HEK293 (cell line): ENCODE data around the gene SP2.

ENCODE experiments used
- ATF2 ChIP-seq: fragments of 450-650 bp; formaldehyde crosslinking; IDR thresholded peaks from 2 replicates; pipeline ENCODE4 v1.5.1; 2016; ENCODE audit warnings: missing biosample characterization, missing genetic modification characterization, low read depth
- CTCF ChIP-seq: fragments of 450-650 bp; formaldehyde crosslinking; IDR thresholded peaks from 2 replicates; pipeline ENCODE4 v1.5.1; 2016; ENCODE audit warnings: missing biosample characterization, missing genetic modification characterization
- ZNF157 ChIP-seq: fragments of 450-650 bp; formaldehyde crosslinking; IDR thresholded peaks from 2 replicates; pipeline ENCODE4 v1.5.1; 2016; ENCODE audit warnings: missing biosample characterization, missing genetic modification characterization
- ZNF510 ChIP-seq: fragments of 450-650 bp; formaldehyde crosslinking; IDR thresholded peaks from 2 replicates; pipeline ENCODE4 v1.5.1; 2018; ENCODE audit warnings: mild to moderate bottlenecking, missing genetic modification characterization, missing biosample characterization; ENCODE audit not compliant: insufficient replicate concordance
- ZNF560 ChIP-seq: fragments of 450-650 bp; formaldehyde crosslinking; IDR thresholded peaks from 2 replicates; pipeline ENCODE4 v1.5.1; 2017; ENCODE audit warnings: missing biosample characterization, missing genetic modification characterization, borderline replicate concordance
- ZNF76 ChIP-seq: fragments of 450-650 bp; formaldehyde crosslinking; IDR thresholded peaks from 2 replicates; pipeline ENCODE4; 2016; ENCODE audit warnings: low read depth, missing biosample characterization, missing genetic modification characterization, borderline replicate concordance
- ZNF830 ChIP-seq: fragments of 450-650 bp; IDR thresholded peaks from 2 replicates; pipeline ENCODE4 v1.5.0; 2018; ENCODE audit warnings: missing biosample characterization, missing genetic modification characterization, low read depth, mild to moderate bottlenecking, moderate library complexity
- ZNF837 ChIP-seq: fragments of 450-650 bp; formaldehyde crosslinking; IDR thresholded peaks from 2 replicates; pipeline ENCODE4 v1.5.1; 2016; ENCODE audit warnings: missing biosample characterization, missing genetic modification characterization
- TF ChIP-seq, protein P1 (sequence below): fragments of 450-650 bp; formaldehyde crosslinking; IDR thresholded peaks from 2 replicates; pipeline ENCODE4 v1.5.1; 2017; ENCODE audit warnings: missing biosample characterization, missing genetic modification characterization
- TF ChIP-seq, protein P2 (sequence below): fragments of 450-650 bp; formaldehyde crosslinking; optimal IDR thresholded peaks from 2 replicates; pipeline ENCODE3; 2016; ENCODE audit warnings: missing biosample characterization, mild to moderate bottlenecking, missing genetic modification characterization

- TF ChIP-seq ZNF76 (tag by site-specific recombination): no peak
- TF ChIP-seq ZNF560 (tag by site-specific recombination): no peak
- TF ChIP-seq, protein P1, sequence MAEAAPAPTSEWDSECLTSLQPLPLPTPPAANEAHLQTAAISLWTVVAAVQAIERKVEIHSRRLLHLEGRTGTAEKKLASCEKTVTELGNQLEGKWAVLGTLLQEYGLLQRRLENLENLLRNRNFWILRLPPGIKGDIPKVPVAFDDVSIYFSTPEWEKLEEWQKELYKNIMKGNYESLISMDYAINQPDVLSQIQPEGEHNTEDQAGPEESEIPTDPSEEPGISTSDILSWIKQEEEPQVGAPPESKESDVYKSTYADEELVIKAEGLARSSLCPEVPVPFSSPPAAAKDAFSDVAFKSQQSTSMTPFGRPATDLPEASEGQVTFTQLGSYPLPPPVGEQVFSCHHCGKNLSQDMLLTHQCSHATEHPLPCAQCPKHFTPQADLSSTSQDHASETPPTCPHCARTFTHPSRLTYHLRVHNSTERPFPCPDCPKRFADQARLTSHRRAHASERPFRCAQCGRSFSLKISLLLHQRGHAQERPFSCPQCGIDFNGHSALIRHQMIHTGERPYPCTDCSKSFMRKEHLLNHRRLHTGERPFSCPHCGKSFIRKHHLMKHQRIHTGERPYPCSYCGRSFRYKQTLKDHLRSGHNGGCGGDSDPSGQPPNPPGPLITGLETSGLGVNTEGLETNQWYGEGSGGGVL (tag by site-specific recombination): no peak
- TF ChIP-seq ZNF157 (tag by site-specific recombination): no peak
- no peak for TF ChIP-seq ZNF830 (tag by site-specific recombination)
- TF ChIP-seq ZNF510 (tag by site-specific recombination): no peak
- TF ChIP-seq, protein P2, sequence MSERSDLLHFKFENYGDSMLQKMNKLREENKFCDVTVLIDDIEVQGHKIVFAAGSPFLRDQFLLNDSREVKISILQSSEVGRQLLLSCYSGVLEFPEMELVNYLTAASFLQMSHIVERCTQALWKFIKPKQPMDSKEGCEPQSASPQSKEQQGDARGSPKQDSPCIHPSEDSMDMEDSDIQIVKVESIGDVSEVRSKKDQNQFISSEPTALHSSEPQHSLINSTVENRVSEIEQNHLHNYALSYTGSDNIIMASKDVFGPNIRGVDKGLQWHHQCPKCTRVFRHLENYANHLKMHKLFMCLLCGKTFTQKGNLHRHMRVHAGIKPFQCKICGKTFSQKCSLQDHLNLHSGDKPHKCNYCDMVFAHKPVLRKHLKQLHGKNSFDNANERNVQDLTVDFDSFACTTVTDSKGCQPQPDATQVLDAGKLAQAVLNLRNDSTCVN (tag by site-specific recombination): no peak
- no peak for TF ChIP-seq ATF2 (tag by site-specific recombination)
- TF ChIP-seq CTCF (tag by site-specific recombination): no peak
- TF ChIP-seq ZNF837 (tag by site-specific recombination): no peak
Observed at GRCh38 chr17:47931848-47932247, 35.8 kb downstream of the SP2 start.
